HEK293 (cell line): ENCODE data around the gene CDK4.

Experiments used
- BCL6B ChIP-seq: fragments of 450-650 bp; formaldehyde crosslinking; IDR thresholded peaks from 2 replicates; pipeline ENCODE4 v1.5.1; 2017; ENCODE audit warnings: missing biosample characterization, missing genetic modification characterization
- MZF1 ChIP-seq: fragments of 450-650 bp; formaldehyde crosslinking; IDR thresholded peaks from 2 replicates; pipeline ENCODE4 v1.5.1; 2017; ENCODE audit warnings: missing biosample characterization, missing genetic modification characterization, borderline replicate concordance
- PRDM10 ChIP-seq: fragments of 450-650 bp; formaldehyde crosslinking; IDR thresholded peaks from 2 replicates; pipeline ENCODE4 v1.5.1; 2016; ENCODE audit warnings: missing biosample characterization, missing genetic modification characterization
- SP3 ChIP-seq: fragments of 450-650 bp; formaldehyde crosslinking; IDR thresholded peaks from 2 replicates; pipeline ENCODE4 v1.5.1; 2016; ENCODE audit warnings: missing biosample characterization, missing genetic modification characterization
- WT1 ChIP-seq: fragments of 450-650 bp; formaldehyde crosslinking; IDR thresholded peaks from 2 replicates; pipeline ENCODE4 v1.5.1; 2016; ENCODE audit warnings: missing biosample characterization, missing genetic modification characterization
- ZBTB20 ChIP-seq: fragments of 450-650 bp; formaldehyde crosslinking; IDR thresholded peaks from 2 replicates; pipeline ENCODE4 v1.5.1; 2016; ENCODE audit warnings: missing biosample characterization, missing genetic modification characterization
- ZNF16 ChIP-seq: fragments of 450-650 bp; formaldehyde crosslinking; IDR thresholded peaks from 2 replicates; pipeline ENCODE4 v1.5.1; 2016; ENCODE audit warnings: low read depth, missing biosample characterization, missing genetic modification characterization
- ZNF18 ChIP-seq: fragments of 450-650 bp; formaldehyde crosslinking; IDR thresholded peaks from 2 replicates; pipeline ENCODE4 v1.5.1; 2016; ENCODE audit warnings: missing biosample characterization, missing genetic modification characterization
- ZNF19 ChIP-seq: fragments of 450-650 bp; formaldehyde crosslinking; IDR thresholded peaks from 2 replicates; pipeline ENCODE4; 2016; ENCODE audit warnings: missing biosample characterization, missing genetic modification characterization, low read depth
- ZNF211 ChIP-seq: fragments of 450-650 bp; formaldehyde crosslinking; IDR thresholded peaks from 2 replicates; pipeline ENCODE4 v1.5.1; 2016; ENCODE audit warnings: low read depth, missing biosample characterization, missing genetic modification characterization
- ZNF280D ChIP-seq: fragments of 450-650 bp; formaldehyde crosslinking; IDR thresholded peaks from 2 replicates; pipeline ENCODE4 v1.5.1; 2016; ENCODE audit warnings: missing biosample characterization, missing genetic modification characterization
- ZNF366 ChIP-seq: fragments of 450-650 bp; formaldehyde crosslinking; conservative IDR thresholded peaks from 2 replicates; pipeline ENCODE4 v1.5.1; 2016; ENCODE audit warnings: missing biosample characterization, missing genetic modification characterization
- ZNF398 ChIP-seq: fragments of 450-650 bp; formaldehyde crosslinking; IDR thresholded peaks from 2 replicates; pipeline ENCODE4 v1.5.1; 2017; ENCODE audit warnings: missing biosample characterization, missing genetic modification characterization
- ZNF416 ChIP-seq: fragments of 450-650 bp; formaldehyde crosslinking; IDR thresholded peaks from 2 replicates; pipeline ENCODE4 v1.5.1; 2016; ENCODE audit warnings: missing biosample characterization, missing genetic modification characterization
- ZNF501 ChIP-seq: fragments of 450-650 bp; formaldehyde crosslinking; IDR thresholded peaks from 2 replicates; pipeline ENCODE4 v1.5.1; 2016; ENCODE audit warnings: missing biosample characterization, missing genetic modification characterization
- ZNF549 ChIP-seq: fragments of 450-650 bp; IDR thresholded peaks from 2 replicates; pipeline ENCODE4 v1.5.1; 2018; ENCODE audit warnings: missing biosample characterization, missing genetic modification characterization, mild to moderate bottlenecking, inconsistent platforms, moderate library complexity
- ZNF639 ChIP-seq: fragments of 450-650 bp; formaldehyde crosslinking; IDR thresholded peaks from 2 replicates; pipeline ENCODE4 v1.5.1; 2016; ENCODE audit warnings: missing biosample characterization, missing genetic modification characterization
- ZNF692 ChIP-seq: fragments of 450-650 bp; formaldehyde crosslinking; IDR thresholded peaks from 2 replicates; pipeline ENCODE4 v1.5.1; 2016; ENCODE audit warnings: missing biosample characterization, missing genetic modification characterization
- ZNF747 ChIP-seq: fragments of 450-650 bp; formaldehyde crosslinking; IDR thresholded peaks from 2 replicates; pipeline ENCODE4 v1.5.1; 2016; ENCODE audit warnings: missing biosample characterization, missing genetic modification characterization
- ZNF837 ChIP-seq: fragments of 450-650 bp; formaldehyde crosslinking; IDR thresholded peaks from 2 replicates; pipeline ENCODE4 v1.5.1; 2016; ENCODE audit warnings: missing biosample characterization, missing genetic modification characterization
- ZXDB ChIP-seq: fragments of 450-650 bp; formaldehyde crosslinking; IDR thresholded peaks from 2 replicates; pipeline ENCODE4 v1.5.1; 2016; ENCODE audit warnings: missing biosample characterization, missing genetic modification characterization

The CDK4 gene

GRCh38 chr12:57766464-57767304 lies 14.6 kb upstream of the CDK4 start, which contains the start of gene CYP27B1 (continued):
- TF ChIP-seq ZNF18 (tag by site-specific recombination) (no peak), ZNF19 (tag by site-specific recombination) (no peak), PRDM10 (tag by site-specific recombination) (peak; percentile 95), WT1 (tag by site-specific recombination) (peak; percentile 68), ZNF501 (no peak), ZBTB20 (tag by site-specific recombination) (peak; percentile 23; the same call in 1 of the 2 replicates), ZNF366 (tag by site-specific recombination) (peak; percentile 29; the same call in 1 of the 2 replicates), ZXDB (tag by site-specific recombination) (no peak), ZNF211 (tag by site-specific recombination) (no peak), ZNF837 (tag by site-specific recombination) (no peak), BCL6B (tag by site-specific recombination) (no peak), ZNF692 (no peak), ZNF416 (no peak), ZNF398 (tag by site-specific recombination) (no peak), ZNF639 (tag by site-specific recombination) (no peak), ZNF16 (no peak), ZNF549 (tag by site-specific recombination) (no peak), SP3 (peak; percentile 52; the same call in 1 of the 2 replicates), MZF1 (tag by site-specific recombination) (peak; percentile 61; the same call in 1 of the 2 replicates), ZNF747 (tag by site-specific recombination) (no peak), ZNF280D (no peak)
